ENCODE data around the gene MTUS2. TPM values are rescaled to one million over a fixed set of nuclear protein-coding genes. Genes with fewer than 3 reads are reported as not detected.

Gene MTUS2
- total and polyA plus RNA-seq, 2 donors (not counting 3 experiments of a cell fraction or from before 2014, with no cell fraction given), result not detected

- FAIRE-seq (no peak), DNase-seq (ENCODE audit: low read depth, low spot score) (no peak)
- POLR2A ChIA-PET, result no interaction called here
- no peak overlapping the region for H3K4me3 ChIP-seq (replicated peaks in 1 of 3; ENCODE audit: insufficient read depth in 1 of 3, low read depth in 1 of 3, low read length in 3 of 3)
- no peaks in the 10 kb centered on the region for H3K4me1 ChIP-seq (ENCODE audit: control insufficient read depth, extremely low read depth, insufficient read depth, low read length)
- H3K79me2 ChIP-seq (ENCODE audit: control insufficient read depth, insufficient read depth, low read length), result no peaks in the 10 kb centered on the region
- H4K20me1 ChIP-seq (replicated peaks; ENCODE audit: control insufficient read depth, extremely low read depth, insufficient read depth, low read length), result no peaks in the 10 kb centered on the region
- H3K27ac ChIP-seq (ENCODE audit: insufficient read depth, low read depth, low read length), result no peak overlapping the region
- no peak overlapping the region for H3K4me2 ChIP-seq (ENCODE audit: insufficient read depth, low read length)
- CTCF ChIA-PET, result no interaction called here
- H2AFZ ChIP-seq (ENCODE audit: low read depth, low read length), result no peak overlapping the region
- no peaks in the 10 kb centered on the region for H3K9me1 ChIP-seq (replicated peaks; ENCODE audit: control insufficient read depth, extremely low read depth, insufficient read depth, low read length)
- no peaks in the 10 kb centered on the region for H3K9me3 ChIP-seq (replicated peaks; ENCODE audit: control insufficient read depth, insufficient read depth, low read length)
- no TSS peak for BruUV-seq (replicated peaks)
- no peaks in the 10 kb centered on the region for H3K27me3 ChIP-seq (ENCODE audit: control insufficient read depth in 2 of 2, insufficient read depth in 2 of 2, low read length in 2 of 2)
- H3K9ac ChIP-seq (replicated peaks; ENCODE audit: extremely low read depth, insufficient read depth, low read length), result no peak overlapping the region
- H3K36me3 ChIP-seq (ENCODE audit: control insufficient read depth in 2 of 2, extremely low read depth in 1 of 2, insufficient read depth in 2 of 2, low read length in 2 of 2), result no peaks in the 10 kb centered on the region
- TF ChIP-seq POLR2A (IDR thresholded peaks at IDR 0.05; ENCODE audit: low read depth, low read length) (no peak), EZH2 (IDR thresholded peaks at IDR 0.05; ENCODE audit: borderline replicate concordance, low read depth, low read length, severe bottlenecking) (no peak), POLR2AphosphoS5 (IDR thresholded peaks at IDR 0.05; ENCODE audit: insufficient read depth, low read depth, low read length) (no peak), FOS (IDR thresholded peaks at IDR 0.05; ENCODE audit: borderline replicate concordance, insufficient read depth, low read length) (no peak), JUN (IDR thresholded peaks at IDR 0.05; ENCODE audit: borderline replicate concordance, insufficient read depth, insufficient read length, low read depth) (no peak), CTCF (IDR thresholded peaks at IDR 0.05; ENCODE audit: extremely low read depth in 1 of 2, insufficient read depth in 1 of 2, low read depth in 1 of 2, low read length in 2 of 2) (no peak), MAX (IDR thresholded peaks at IDR 0.05; ENCODE audit: insufficient read depth, insufficient read length) (no peak), MYC (IDR thresholded peaks at IDR 0.05; ENCODE audit: low read depth, low read length) (no peak), GATA2 (IDR thresholded peaks at IDR 0.05; ENCODE audit: insufficient read depth, insufficient read length, low read depth, low read length) (no peak)
- intact Hi-C loops (cut with micrococcal nuclease), result no loop called here
- dilution Hi-C loops (cut with MboI; ENCODE audit: extremely low pct_ligation_motif_present, low sequenced_read_pairs), result no loop called here
Measured at GRCh38 chr13:28953714-28954418, 133.7 kb downstream of the MTUS2 start.
